OCI-LY1 (cell line): ENCODE results near the gene LRRC28.

Experiments used
- CTCF ChIP-seq: fragments of 200-600 bp; sonication (generic), shearing (Covaris generic); IDR thresholded peaks from 2 replicates; pipeline ENCODE4 v1.5.1; 2017; ENCODE audit warnings: mild to moderate bottlenecking, antibody characterized with exemption, low read length, moderate library complexity, mixed read lengths
- EZH2 ChIP-seq: fragments of 200-600 bp; sonication (generic), shearing (Covaris generic); IDR thresholded peaks from 2 replicates; pipeline ENCODE4 v1.8.0; 2017; ENCODE audit warnings: borderline replicate concordance, mixed run types, mild to moderate bottlenecking, antibody characterized with exemption, low read length, moderate library complexity, mixed read lengths

GRCh38 chr15:99341786-99342185 is 90.5 kb downstream of the LRRC28 start:
- TF ChIP-seq CTCF (no peak), EZH2 (no peak)
